Mammary epithelial cell (primary cell): Measurements from ENCODE around the gene AKAP8.

ENCODE experiments used
- EZH2 ChIP-seq: IDR thresholded peaks from 2 replicates; pipeline ENCODE4 v1.6.1; 2012; ENCODE audit warnings: low read length, inconsistent platforms, borderline replicate concordance
- TF ChIP-seq, protein P1 (sequence below), 2 donors: IDR thresholded peaks in 1 of 2; conservative IDR thresholded peaks in 1 of 2; 2 replicates each; pipeline ENCODE4 v1.5.1; 2011 to 2012; ENCODE audit warnings: inconsistent platforms in 2 of 2, low read length in 2 of 2, mild to moderate bottlenecking in 2 of 2, control low read depth in 1 of 2, low read depth in 1 of 2; ENCODE audit not compliant: insufficient read depth in 1 of 2; ENCODE audit errors: extremely low read depth in 1 of 2

DNA sequence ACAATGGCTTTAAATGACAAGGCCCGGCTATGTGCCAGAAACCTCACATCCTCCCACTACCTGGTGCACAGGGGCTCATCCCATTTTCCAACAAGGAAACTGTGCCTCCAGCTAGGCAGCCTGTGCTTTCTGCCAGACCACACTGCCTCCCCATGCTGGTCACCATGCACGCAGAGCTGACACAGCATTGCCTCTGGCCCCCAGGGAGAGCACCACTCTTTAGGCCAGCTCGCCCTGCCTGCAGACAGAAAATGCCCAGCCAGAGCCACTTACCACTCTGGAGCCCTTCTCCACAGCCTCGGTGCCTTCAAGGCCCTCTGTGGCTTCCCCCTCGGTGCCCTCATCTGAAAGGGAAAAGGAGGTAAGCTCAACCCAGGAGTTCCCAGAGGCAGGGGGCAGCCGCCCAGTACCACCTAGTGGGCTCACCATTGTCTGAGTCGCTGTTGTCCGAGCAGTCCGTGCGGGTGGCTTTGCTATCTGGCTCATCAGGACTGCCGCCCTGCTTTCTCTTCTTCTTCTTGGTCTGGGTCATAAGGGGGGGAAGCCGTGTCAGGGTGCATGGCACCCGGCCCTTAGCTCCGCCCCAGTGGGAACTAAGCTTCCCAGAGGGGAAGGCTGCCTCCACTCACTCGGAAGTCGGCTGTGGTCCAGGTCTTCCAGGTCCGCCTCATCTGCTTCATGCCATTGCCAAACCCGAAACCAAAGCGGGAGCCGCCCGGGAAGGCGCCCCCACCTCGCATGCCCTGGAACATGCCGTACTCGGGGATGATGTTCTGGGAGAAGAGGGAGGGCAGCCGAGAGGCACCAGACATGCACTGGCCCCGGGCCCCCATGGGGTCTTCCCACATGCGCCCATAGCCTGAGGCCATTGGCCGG lies 21.2 kb upstream of the AKAP8 start:
- TF ChIP-seq, protein P1, sequence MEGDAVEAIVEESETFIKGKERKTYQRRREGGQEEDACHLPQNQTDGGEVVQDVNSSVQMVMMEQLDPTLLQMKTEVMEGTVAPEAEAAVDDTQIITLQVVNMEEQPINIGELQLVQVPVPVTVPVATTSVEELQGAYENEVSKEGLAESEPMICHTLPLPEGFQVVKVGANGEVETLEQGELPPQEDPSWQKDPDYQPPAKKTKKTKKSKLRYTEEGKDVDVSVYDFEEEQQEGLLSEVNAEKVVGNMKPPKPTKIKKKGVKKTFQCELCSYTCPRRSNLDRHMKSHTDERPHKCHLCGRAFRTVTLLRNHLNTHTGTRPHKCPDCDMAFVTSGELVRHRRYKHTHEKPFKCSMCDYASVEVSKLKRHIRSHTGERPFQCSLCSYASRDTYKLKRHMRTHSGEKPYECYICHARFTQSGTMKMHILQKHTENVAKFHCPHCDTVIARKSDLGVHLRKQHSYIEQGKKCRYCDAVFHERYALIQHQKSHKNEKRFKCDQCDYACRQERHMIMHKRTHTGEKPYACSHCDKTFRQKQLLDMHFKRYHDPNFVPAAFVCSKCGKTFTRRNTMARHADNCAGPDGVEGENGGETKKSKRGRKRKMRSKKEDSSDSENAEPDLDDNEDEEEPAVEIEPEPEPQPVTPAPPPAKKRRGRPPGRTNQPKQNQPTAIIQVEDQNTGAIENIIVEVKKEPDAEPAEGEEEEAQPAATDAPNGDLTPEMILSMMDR (conservative IDR thresholded peaks at IDR 0.05 in 1 of 2, IDR thresholded peaks at IDR 0.05 in 1 of 2; ENCODE audit: extremely low read depth in 1 of 2, insufficient read depth in 1 of 2, low read depth in 1 of 2, low read length in 2 of 2): no peak
- TF ChIP-seq EZH2: no peak
